SKM-1 (cell line): ENCODE results near the gene NPPA.

Source experiments
- DNase-seq: peaks from one replicate; lab custom pipeline; 2025; ENCODE audit not compliant: unreplicated experiment; lab: John Stamatoyannopoulos, UW

NPPA gene

DNA sequence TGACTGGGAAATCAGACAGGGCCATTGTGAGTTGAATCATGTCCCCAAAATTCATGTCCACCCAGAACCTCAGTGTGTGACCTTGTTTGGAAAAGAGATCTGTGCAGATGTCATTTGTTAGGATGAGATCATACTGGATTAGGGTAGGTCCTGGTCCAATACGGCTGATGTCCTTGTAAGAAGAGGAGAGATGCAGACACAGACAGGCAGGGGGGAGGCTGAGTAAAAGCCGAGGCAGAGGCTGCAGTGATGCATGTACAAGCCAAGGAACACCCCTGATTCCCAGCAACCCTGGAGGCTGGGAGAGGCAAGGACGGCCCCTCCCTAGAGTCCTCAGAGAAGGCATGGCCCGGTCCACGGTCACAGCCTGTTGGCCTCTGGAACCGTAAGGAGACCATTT lies 27.0 kb upstream of the NPPA start:
- no peak for DNase-seq

DNA sequence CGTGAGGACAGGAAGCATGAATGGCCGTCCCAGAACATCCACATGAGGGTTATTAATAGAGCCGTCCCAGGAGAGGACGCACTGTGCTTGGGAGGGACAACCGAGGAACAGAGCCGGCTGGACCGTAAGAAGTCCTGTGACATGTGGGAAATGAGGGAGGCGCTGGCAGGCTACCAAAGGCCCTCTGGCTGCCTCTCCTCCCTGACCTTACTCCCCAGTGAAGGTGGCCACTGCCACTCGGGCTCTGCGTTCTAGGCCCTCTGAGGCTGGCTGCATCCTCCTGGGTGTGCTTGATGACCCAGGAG lies 26.6 kb upstream of the NPPA start:
- DNase-seq: no peak

DNA sequence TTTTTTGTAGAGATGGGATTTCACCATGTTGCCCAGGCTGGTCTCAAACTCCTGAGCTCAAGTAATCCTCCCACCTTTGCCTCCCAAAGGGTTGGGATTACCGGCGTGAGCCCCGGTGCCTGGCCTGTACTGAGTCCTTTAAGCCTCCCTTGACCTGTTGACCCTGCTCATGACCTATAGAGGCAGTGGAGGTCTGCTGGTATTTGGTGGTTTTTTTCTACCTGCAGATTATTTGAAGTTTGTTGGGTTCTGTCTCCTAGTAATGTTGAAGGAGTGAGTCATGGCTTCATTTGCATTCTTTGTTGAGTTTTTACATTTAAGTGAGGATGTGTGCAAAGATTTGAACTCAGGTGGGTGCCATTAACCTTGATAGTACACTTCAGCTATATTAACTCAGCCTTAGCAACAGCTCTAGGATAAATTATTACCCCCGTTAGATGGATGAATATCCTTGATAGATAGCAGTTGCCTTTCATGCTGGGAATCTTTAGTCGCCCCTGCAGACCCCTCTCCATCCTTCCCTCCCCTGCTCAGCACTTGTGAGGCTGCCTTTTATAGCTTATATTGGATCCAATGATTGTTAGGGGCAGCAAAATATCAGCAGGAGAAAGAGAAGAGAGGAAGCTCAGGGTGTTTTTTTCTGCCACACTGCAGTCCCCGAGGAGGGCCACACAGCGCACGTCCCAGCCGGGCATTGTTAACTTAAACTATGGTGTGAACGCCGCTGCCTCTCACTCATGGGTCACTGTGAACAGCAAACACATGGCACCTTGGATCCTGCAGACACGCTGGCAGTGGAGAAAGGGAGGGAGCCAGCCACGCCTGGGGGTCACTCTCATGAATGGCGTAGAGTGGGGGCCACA lies 26.0 kb upstream of the NPPA start:
- no peak for DNase-seq

GRCh38 chr1:11872545-11872944 lies 25.0 kb upstream of the NPPA start:
- DNase-seq: no peak

- no peak for DNase-seq
Measured at GRCh38 chr1:11869650-11870207, 22.1 kb upstream of the NPPA start.

- DNase-seq: no peak
Measured at GRCh38 chr1:11869104-11869503, 21.5 kb upstream of the NPPA start.

DNA sequence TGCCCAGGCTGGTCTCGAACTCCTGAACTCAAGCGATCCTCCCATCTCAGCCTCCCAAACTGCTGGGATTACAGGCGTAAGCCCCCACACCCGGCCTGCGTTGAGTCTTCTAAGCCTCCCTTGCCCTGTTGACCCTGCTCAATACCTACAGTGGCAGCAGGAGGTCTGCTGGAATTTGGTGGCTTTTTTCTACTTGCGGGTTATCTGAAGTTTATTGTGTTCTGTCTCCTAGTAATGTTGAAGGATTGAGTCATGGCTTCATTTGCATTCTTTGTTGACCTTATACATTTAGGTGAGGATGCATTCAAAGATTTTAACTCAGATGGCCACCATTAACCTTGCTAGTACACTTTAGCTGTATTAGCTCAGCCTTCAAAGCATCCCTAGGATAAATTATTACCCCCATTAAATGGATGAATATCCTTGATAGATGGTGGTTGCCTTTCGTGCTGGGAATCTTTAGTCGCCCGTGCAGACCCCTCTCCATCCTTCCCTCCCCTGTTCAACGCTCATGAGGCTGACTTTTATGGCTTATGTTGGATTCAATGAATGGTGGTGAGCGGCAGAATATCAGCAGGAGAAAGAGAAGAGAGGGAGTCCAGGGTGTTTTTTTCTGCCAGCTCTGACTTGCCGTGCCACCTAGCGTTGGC lies 20.9 kb upstream of the NPPA start:
- DNase-seq: no peak

DNA sequence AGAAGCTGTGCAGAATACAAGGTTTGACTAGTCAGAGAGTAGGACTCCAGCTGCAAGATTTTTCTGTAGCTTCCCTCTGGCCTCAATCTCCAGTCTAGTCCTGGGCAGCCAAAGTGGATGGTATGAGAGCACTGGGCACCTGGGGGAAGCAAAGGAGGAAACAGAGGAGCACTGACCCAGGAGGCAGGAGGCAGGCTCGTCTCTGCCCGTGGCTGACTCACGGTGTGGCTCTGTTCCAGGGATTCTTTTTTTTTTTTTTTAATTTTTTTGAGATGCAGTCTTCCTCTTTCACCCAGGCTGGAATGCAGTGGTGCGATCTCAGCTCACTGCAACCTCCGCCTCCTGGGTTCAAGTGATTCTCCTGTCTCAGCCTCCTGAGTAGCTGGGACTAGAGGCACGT lies 15.3 kb upstream of the NPPA start:
- DNase-seq: no peak

DNA sequence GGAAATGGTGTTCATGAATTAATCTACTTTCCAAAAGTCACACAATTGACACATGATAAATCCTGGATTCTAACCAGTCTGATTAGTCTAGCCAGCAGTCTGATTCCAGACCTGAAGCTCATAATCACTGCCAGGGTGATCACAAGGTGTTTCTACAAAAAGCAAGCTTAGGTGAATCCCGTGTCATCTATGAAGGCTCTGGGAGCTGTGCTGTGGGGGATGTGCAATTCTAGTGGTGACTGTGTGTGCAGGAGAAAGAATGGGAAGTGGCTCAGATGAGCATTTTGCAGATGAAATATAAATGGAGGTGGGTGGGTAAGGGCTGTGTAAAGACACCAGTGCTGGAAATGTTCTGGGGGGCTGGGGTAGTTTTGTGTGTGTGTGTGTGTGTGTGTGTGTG lies 13.0 kb upstream of the NPPA start:
- no peak for DNase-seq

GRCh38 chr1:11860083-11860482 lies 12.5 kb upstream of the NPPA start:
- no peak for DNase-seq

- no peak for DNase-seq
Measured at GRCh38 chr1:11858968-11859871, 11.6 kb upstream of the NPPA start.

DNA sequence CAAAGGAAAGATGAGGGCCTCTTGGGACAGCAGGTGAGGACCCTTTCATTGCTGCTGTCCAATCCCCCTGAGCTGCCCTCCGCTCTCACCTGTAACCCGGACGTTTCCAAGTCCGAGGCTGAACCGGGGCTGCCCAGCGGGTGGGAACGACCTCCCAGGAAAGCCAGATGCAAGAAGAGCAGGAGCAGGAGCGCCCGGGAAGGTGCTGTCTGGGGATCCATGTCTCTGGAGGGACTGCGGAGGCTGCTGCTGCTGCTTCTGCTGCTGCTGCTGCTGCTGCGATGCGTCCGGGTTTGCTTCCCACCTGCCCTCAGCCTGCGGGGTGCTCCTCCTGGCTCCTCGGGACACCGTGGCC lies 11.0 kb upstream of the NPPA start, which contains the start of gene NPPB:
TSS of gene NPPB (minus strand) at position 333 of the 355 bp plus-strand sequence. CDS start at position 221, 112 bp downstream.
- DNase-seq: no peak

GRCh38 chr1:11858158-11858557 lies 10.6 kb upstream of the NPPA start:
- DNase-seq: no peak

DNA sequence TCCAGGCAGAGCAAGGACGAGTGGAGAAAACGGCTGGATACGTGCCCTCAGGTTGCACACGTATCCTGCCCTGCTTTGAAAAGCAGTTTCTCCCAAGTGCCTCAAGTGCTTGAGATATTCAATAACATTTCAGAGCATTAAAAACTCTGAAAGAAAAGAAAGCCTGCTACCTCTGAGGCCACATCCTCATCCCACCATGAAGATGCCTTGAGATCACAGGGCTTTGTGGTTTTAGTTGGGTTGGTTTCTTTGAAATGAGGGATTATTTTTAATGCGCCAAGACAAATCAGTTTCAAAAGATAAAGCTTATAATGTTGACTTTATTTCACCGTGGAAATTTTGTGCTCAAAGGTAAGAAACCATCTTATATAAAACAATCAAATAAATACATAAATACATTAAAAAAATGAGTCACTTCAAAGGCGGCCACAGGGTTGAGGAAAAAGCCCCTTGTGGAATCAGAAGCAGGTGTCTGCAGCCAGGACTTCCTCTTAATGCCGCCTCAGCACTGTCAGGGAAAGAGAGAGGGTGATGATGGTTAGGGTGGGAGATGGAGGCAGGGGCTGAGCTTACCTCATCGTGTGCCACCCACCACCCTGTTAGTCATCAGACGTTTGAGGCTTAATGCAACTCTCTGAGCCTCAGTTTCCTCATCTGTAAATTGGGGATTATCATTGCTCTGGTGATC lies 9.7 kb upstream of the NPPA start:
- DNase-seq: no peak

DNA sequence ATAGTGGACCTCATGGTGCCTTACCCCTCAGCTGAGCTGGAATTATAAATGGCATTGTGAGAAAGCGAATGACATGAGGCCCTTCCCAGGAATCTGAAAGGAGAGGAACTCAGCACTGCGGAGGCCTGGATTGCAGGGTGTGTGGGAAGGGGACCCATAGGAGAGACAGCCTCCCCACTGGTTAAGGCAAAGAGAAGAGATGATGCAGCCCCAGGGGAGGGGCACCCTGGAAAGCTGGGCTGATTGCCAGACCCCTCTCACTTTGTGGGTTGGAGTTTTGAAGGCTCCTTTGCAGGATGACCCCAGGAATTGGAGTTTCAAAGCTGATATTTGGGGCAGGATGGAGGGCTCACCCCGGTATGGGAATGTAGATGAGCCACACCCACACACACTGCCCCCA lies 9.1 kb upstream of the NPPA start:
- no peak for DNase-seq

GRCh38 chr1:11855430-11855829 lies 7.8 kb upstream of the NPPA start:
- no peak for DNase-seq

GRCh38 chr1:11854519-11854918 lies 6.9 kb upstream of the NPPA start:
- DNase-seq: no peak

DNA sequence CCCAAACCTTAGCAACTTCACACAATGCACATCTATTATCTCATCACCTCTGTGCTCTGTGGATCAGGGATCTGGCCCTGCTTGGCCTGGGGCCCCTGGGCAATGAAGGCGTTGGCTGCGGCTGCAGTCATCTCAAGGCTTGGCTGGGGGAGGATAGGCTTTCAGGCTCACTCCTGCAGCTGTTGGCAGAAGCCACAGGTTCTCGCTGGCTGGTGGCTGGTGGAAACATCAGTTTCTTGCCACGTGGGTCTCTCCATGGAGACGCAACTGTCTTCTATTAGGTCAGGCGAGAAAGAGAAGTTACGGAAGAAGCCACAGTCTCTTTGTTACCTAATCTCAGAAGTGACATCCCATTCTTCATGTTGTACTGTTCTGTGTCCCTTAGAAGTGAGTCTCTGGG lies 3.6 kb upstream of the NPPA start:
- peak; percentile 96 for DNase-seq

- no peak for DNase-seq
Measured at GRCh38 chr1:11850156-11850555, 2.6 kb upstream of the NPPA start.

- no peak for DNase-seq
Measured at GRCh38 chr1:11848373-11848700, 754 bp upstream of the NPPA start.
